ENCODE data around the gene SHISA9.

The SHISA9 gene

GRCh38 chr16:13178318-13178717 is 276.9 kb downstream of the SHISA9 start:
- H3K9me3 ChIP-seq, result no peaks in the 10 kb centered on the region
- no peaks in the 10 kb centered on the region for H3K36me3 ChIP-seq
- TF ChIP-seq CTCF (IDR thresholded peaks at IDR 0.05; ENCODE audit: low read depth, low read length), result no peak
- no peaks in the 10 kb centered on the region for H3K27me3 ChIP-seq
- DNase-seq, result no peak
- no peaks in the 10 kb centered on the region for H3K4me1 ChIP-seq
- H3K4me3 ChIP-seq (ENCODE audit: low read depth, low read length), result no peak overlapping the region

- no peaks in the 10 kb centered on the region for H3K4me1 ChIP-seq
- no peak for DNase-seq
- H3K36me3 ChIP-seq, result no peaks in the 10 kb centered on the region
- no peak for TF ChIP-seq CTCF (IDR thresholded peaks at IDR 0.05; ENCODE audit: low read depth, low read length)
- no peak overlapping the region for H3K4me3 ChIP-seq (ENCODE audit: low read depth, low read length)
- no peaks in the 10 kb centered on the region for H3K9me3 ChIP-seq
- H3K27me3 ChIP-seq, result no peaks in the 10 kb centered on the region
Measured at GRCh38 chr16:13181432-13181831, 280.0 kb downstream of the SHISA9 start.

DNA sequence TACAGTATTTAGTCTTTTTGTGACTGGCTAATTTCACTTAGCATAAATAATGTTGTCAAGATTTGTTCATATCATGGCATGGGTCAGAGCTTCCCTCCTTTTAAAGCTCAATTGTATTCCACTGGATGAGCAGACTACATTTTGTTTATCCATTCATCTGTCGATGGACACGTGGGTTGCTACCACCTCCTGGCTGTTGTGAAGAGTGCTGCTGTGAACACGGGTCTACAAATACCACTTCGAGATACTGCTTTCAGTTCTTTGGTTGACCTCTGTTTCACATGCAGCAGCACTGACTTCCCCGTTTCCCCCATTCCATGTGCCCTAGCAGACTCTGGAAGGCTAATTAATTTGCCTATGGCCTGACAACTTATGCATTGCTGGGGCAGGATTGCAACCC is 285.4 kb downstream of the SHISA9 start:
- no peak for DNase-seq
- TF ChIP-seq CTCF (IDR thresholded peaks at IDR 0.05; ENCODE audit: low read depth, low read length), result no peak

GRCh38 chr16:13189250-13189649 is 287.9 kb downstream of the SHISA9 start:
- H3K9me3 ChIP-seq, result no peaks in the 10 kb centered on the region; the same call in 1 of the 2 replicates
- H3K36me3 ChIP-seq, result no peaks in the 10 kb centered on the region
- no peak for DNase-seq
- no peak for TF ChIP-seq CTCF (IDR thresholded peaks at IDR 0.05; ENCODE audit: low read depth, low read length)
- no peaks in the 10 kb centered on the region for H3K4me1 ChIP-seq
- H3K4me3 ChIP-seq (ENCODE audit: low read depth, low read length), result no peak overlapping the region
- no peaks in the 10 kb centered on the region for H3K27me3 ChIP-seq

More for the DNA sequence above, 285.4 kb downstream of the SHISA9 start:
- no peaks in the 10 kb centered on the region for H3K36me3 ChIP-seq
- H3K9me3 ChIP-seq, result no peaks in the 10 kb centered on the region; the same call in 1 of the 2 replicates
- H3K4me3 ChIP-seq (ENCODE audit: low read depth, low read length), result no peak overlapping the region
- H3K27me3 ChIP-seq, result no peaks in the 10 kb centered on the region
- H3K4me1 ChIP-seq, result no peaks in the 10 kb centered on the region

DNA sequence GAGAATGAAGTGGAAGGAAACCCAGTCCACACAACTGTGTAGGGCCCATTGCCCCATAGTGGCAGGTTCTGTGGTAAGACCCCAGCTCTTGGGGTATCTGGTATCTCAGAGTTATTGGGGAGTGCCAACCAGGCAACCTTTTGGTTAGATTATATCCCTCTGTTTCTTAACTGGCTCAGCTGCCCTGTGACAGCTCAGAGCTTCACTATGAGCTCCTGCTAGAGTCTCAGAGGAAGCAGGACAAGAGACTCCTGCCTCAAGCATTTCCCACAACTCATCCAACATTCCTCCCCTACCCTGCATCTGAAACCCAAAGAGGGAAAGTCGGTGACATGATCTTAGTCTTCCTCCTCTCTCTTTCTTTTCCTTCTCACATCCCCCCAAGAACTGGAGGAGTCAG is 292.3 kb downstream of the SHISA9 start:
- DNase-seq, result no peak
- no peaks in the 10 kb centered on the region for H3K36me3 ChIP-seq
- H3K4me1 ChIP-seq, result no peaks in the 10 kb centered on the region
- no peak for TF ChIP-seq CTCF (IDR thresholded peaks at IDR 0.05; ENCODE audit: low read depth, low read length)
- H3K4me3 ChIP-seq (ENCODE audit: low read depth, low read length), result no peak overlapping the region
- H3K9me3 ChIP-seq, result no peaks in the 10 kb centered on the region; the same call in 1 of the 2 replicates
- H3K27me3 ChIP-seq, result no peaks in the 10 kb centered on the region

- Histone ChIP-seq H3K9me3 (no peaks in the 10 kb centered on the region), H3K4me1 (no peaks in the 10 kb centered on the region), H3K4me3 (ENCODE audit: low read depth, low read length) (no peak overlapping the region), H3K36me3 (no peaks in the 10 kb centered on the region), H3K27me3 (no peaks in the 10 kb centered on the region)
- TF ChIP-seq CTCF (IDR thresholded peaks at IDR 0.05; ENCODE audit: low read depth, low read length), result no peak
- DNase-seq, result no peak
Measured at GRCh38 chr16:13194766-13195165, 293.4 kb downstream of the SHISA9 start.

Measured in BE2C (cell line).